NCI-H82 (cell line): ENCODE measurements around the gene SCCPDH.
"Not testable (repeated sequence)": the region's sequence is repeated elsewhere in the genome, so short reads cannot be mapped to it uniquely, and the experiment has no call there.

Source experiments
- DNase-seq: peaks from one replicate; lab custom pipeline; 2025; lab: John Stamatoyannopoulos, UW

The SCCPDH gene

GRCh38 chr1:246801241-246802020 lies 77.2 kb downstream of the SCCPDH start:
- DNase-seq = no peak

GRCh38 chr1:246803373-246803772 lies 79.2 kb downstream of the SCCPDH start:
- DNase-seq = no peak

- no peak for DNase-seq
Measured at GRCh38 chr1:246803883-246804282, 79.7 kb downstream of the SCCPDH start.

- no peak for DNase-seq
Measured at GRCh38 chr1:246805135-246805716, 81.0 kb downstream of the SCCPDH start.

- no peak for DNase-seq
Measured at GRCh38 chr1:246809473-246809872, 85.3 kb downstream of the SCCPDH start.

GRCh38 chr1:246811985-246812384 lies 87.8 kb downstream of the SCCPDH start:
- no peak for DNase-seq

- not testable (repeated sequence) for DNase-seq
Measured at GRCh38 chr1:246813325-246813724, 89.1 kb downstream of the SCCPDH start.

- DNase-seq = no peak
Measured at GRCh38 chr1:246814890-246815289, 90.7 kb downstream of the SCCPDH start.

GRCh38 chr1:246815693-246816270 lies 91.6 kb downstream of the SCCPDH start:
- no peak for DNase-seq
